GM12878 (cell line): ENCODE measurements around the gene PACS1. TPM values are rescaled to one million over a fixed set of nuclear protein-coding genes. Genes with fewer than 3 reads are reported as not detected.

ENCODE experiments used
- ATAC-seq: fragments of 200-7000 bp; cut with Tn5 transposase; 3 replicates; pipeline ENCODE4 v1.9.1; 2020; ENCODE audit warnings: mild to moderate bottlenecking, moderate library complexity
- BruUV-seq: library from RNA; stranded (reverse); fragments of 400-500 nt; replicated peaks from 2 replicates; lab custom pipeline; 2021; lab: Mats Ljungman, UMichigan
- CTCF ChIA-PET: fragments of 300-600 bp; sonication (Branson Sonifier 250); formaldehyde crosslinking; extraction: SDS; loops from one replicate; lab custom pipeline; 2021; ENCODE audit warnings: inconsistent platforms; lab: Yijun Ruan, JAX
- POLR2A ChIA-PET: fragments of 350-600 bp; formaldehyde crosslinking; extraction: SDS; loops from one replicate; lab custom pipeline; 2021; ENCODE audit warnings: inconsistent platforms; lab: Charles Lee
- RAD21 ChIA-PET: fragments of 300-600 bp; sonication (Branson Sonifier 250); formaldehyde crosslinking; loops from one replicate; lab custom pipeline; 2023; ENCODE audit warnings: antibody characterized with exemption; ENCODE audit not compliant: unreplicated experiment; lab: Charles Lee
- SMC1A ChIA-PET: fragments of 300-600 bp; sonication (Branson Sonifier 250); formaldehyde crosslinking; loops from one replicate; lab custom pipeline; 2023; ENCODE audit not compliant: unreplicated experiment, uncharacterized antibody; lab: Charles Lee
- DNase-seq: peaks from one replicate; pipeline ENCODE4 v3.0.0-alpha.2; 2011; ENCODE audit warnings: low read depth, low spot score
- FAIRE-seq: peaks from 3 replicates; lab custom pipeline; 2011; peaks lifted over from hg19 to GRCh38; lab: Jason Lieb, UNC
- H2AFZ ChIP-seq: 2 replicates; pipeline ENCODE4 v1.6.0; 2011; ENCODE audit warnings: low read depth, low read length, control low read depth; ENCODE audit not compliant: control insufficient read depth
- H3K27ac ChIP-seq: 2 replicates; pipeline ENCODE4 v1.5.1; 2011; ENCODE audit warnings: control low read depth; ENCODE audit not compliant: control insufficient read depth, insufficient read depth
- H3K27me3 ChIP-seq, 2 experiments: replicated peaks in 1 of 2; 2 replicates each; pipeline versions ENCODE4 v1.6.0 to v1.6.1; 2011; ENCODE audit warnings: low read length in 1 of 2; ENCODE audit not compliant: control insufficient read depth in 2 of 2, insufficient read depth in 2 of 2
- H3K36me3 ChIP-seq, 2 experiments: 2 replicates each; pipeline ENCODE4 v1.5.1; 2011; ENCODE audit warnings: low read length in 1 of 2; ENCODE audit not compliant: control insufficient read depth in 2 of 2, insufficient read depth in 2 of 2
- H3K4me1 ChIP-seq: 2 replicates; pipeline ENCODE4 v1.6.1; 2011; ENCODE audit warnings: mild to moderate bottlenecking, low read length, moderate library complexity, mixed read lengths; ENCODE audit not compliant: control insufficient read depth, insufficient read depth
- H3K4me2 ChIP-seq: 2 replicates; pipeline ENCODE4 v1.6.0; 2011; ENCODE audit warnings: control low read depth; ENCODE audit not compliant: control insufficient read depth, insufficient read depth
- H3K4me3 ChIP-seq: fragments of 200-600 bp; sonication (generic); 2 replicates; pipeline ENCODE4 v1.5.1; 2016
- H3K79me2 ChIP-seq: 2 replicates; pipeline ENCODE4 v1.6.0; 2011; ENCODE audit warnings: low read length; ENCODE audit not compliant: control insufficient read depth, insufficient read depth
- H3K9ac ChIP-seq: 2 replicates; pipeline ENCODE4 v1.8.0; 2011; ENCODE audit warnings: low read length, control low read depth, mixed read lengths; ENCODE audit not compliant: control insufficient read depth, insufficient read depth
- H3K9me3 ChIP-seq: replicated peaks from 3 replicates; pipeline ENCODE4 v1.5.1; 2011; ENCODE audit warnings: mild to moderate bottlenecking, low read length; ENCODE audit not compliant: control insufficient read depth, insufficient read depth
- H4K20me1 ChIP-seq: 2 replicates; pipeline ENCODE4 v1.6.0; 2011; ENCODE audit not compliant: control insufficient read depth, insufficient read depth
- CBX5 ChIP-seq: sonication (generic); IDR thresholded peaks from 2 replicates; pipeline ENCODE4 v1.6.1; 2016; ENCODE audit warnings: low read depth, moderate library complexity, mild to moderate bottlenecking, inconsistent platforms
- JUND ChIP-seq: IDR thresholded peaks from 2 replicates; pipeline ENCODE4 v1.6.1; 2012; ENCODE audit warnings: low read depth, mild to moderate bottlenecking, low read length, improper control_type of control experiment, moderate library complexity
- PAX8 ChIP-seq: fragments of 450-650 bp; IDR thresholded peaks from 2 replicates; pipeline ENCODE4 v1.6.1; 2017; ENCODE audit warnings: mild to moderate bottlenecking, moderate library complexity
- POLR2A ChIP-seq: IDR thresholded peaks from 2 replicates; pipeline ENCODE4 v1.6.1; 2011; ENCODE audit warnings: low read depth, mild to moderate bottlenecking, low read length
- STAT3 ChIP-seq: IDR thresholded peaks from 2 replicates; pipeline ENCODE4 v1.6.1; 2011; ENCODE audit warnings: low read depth, low read length, improper control_type of control experiment
- WGBS: methylation state at CpG from one replicate; pipeline ENCODE4 v1.1.6; 2016; ENCODE audit warnings: low lambda C conversion rate; ENCODE audit not compliant: insufficient replicate concordance, insufficient coverage; ENCODE audit errors: missing lambda C conversion rate; 5-methylcytosine and 5-hydroxymethylcytosine counted together
- in situ Hi-C: fragments of 300-500 bp; cut with MboI; formaldehyde crosslinking; loops from 9 replicates; pipeline ENCODE4 v1.14.3; 2018; ENCODE audit warnings: mixed read lengths
- intact Hi-C: fragments of 100-400 bp; cut with micrococcal nuclease; formaldehyde crosslinking; loops from one replicate; pipeline ENCODE4 v1.14.2; 2022; ENCODE audit not compliant: unreplicated experiment
- polyA plus RNA-seq, 11 experiments: library from polyadenylated mRNA; depleted of rRNA in 4 of 11; unstranded in 6 of 11; stranded (reverse) in 5 of 11; fragments of >200 nt; fragmentation: Nextera tagmentation in 4 of 11; fragmentation: Illumina TruSeq in 1 of 11; extraction: Ambion mirVana in 4 of 11; extraction: Trizol in 1 of 11; gene quantifications; 1 replicate in 1 of 11; 2 replicates in 10 of 11; pipeline versions ENCODE4 v1.2.1 to v1.2.3, GENCODE V29; 2011 to 2016; ENCODE audit warnings: inconsistent platforms in 2 of 11, missing spikeins in 2 of 11, low read depth in 1 of 11
- total RNA-seq, 4 experiments: library from RNA; depleted of rRNA in 3 of 4; stranded (reverse); fragments of >200 nt in 3 of 4; fragmentation: Illumina TruSeq in 1 of 4; extraction: Trizol in 1 of 4; gene quantifications; 2 replicates each; pipeline versions ENCODE4 v1.2.1 to v1.2.3, GENCODE V29; 2013 to 2021
- TF ChIP-seq, protein P1 (sequence below): IDR thresholded peaks from 2 replicates; pipeline ENCODE4 v1.6.1; 2011; ENCODE audit warnings: borderline replicate concordance, low read depth, mild to moderate bottlenecking, moderate library complexity, mixed read lengths, low read length; ENCODE audit not compliant: insufficient read depth; ENCODE audit errors: extremely low read length
- TF ChIP-seq, protein P2 (sequence below): IDR thresholded peaks from 2 replicates; pipeline ENCODE4 v1.6.1; 2012; ENCODE audit warnings: low read depth, low read length, improper control_type of control experiment

Gene PACS1
- total and polyA plus RNA-seq, 10 of the 15 experiments (the other 5 are each of a cell fraction or from before 2014, with no cell fraction given), result 1.1 to 74.3 (median 17.9) TPM

GRCh38 chr11:66263231-66263630 is 193.2 kb downstream of the PACS1 start:
- Histone ChIP-seq H3K9ac (no peak overlapping the region), H3K27ac (no peak overlapping the region), H3K79me2 (peaks cover 13% of the 10 kb centered on the region), H3K4me1 (peaks cover 14% of the 10 kb centered on the region), H3K27me3 (no peaks in the 10 kb centered on the region), H3K4me3 (no peak overlapping the region)
- ChIA-PET RAD21 (no interaction called here), CTCF (no interaction called here), POLR2A (interaction anchor here (0.6 kb wide), 1 partner anchor 40 kb away, joined by 3 read pairs; no protein-coding TSS in a partner anchor), SMC1A (no interaction called here)
- no peak for ATAC-seq
- 100% methylated on average over 4 of the region's 4 CpGs for WGBS
- TF ChIP-seq JUND, result no peak
- TF ChIP-seq, protein P1, sequence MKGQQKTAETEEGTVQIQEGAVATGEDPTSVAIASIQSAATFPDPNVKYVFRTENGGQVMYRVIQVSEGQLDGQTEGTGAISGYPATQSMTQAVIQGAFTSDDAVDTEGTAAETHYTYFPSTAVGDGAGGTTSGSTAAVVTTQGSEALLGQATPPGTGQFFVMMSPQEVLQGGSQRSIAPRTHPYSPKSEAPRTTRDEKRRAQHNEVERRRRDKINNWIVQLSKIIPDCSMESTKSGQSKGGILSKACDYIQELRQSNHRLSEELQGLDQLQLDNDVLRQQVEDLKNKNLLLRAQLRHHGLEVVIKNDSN, result no peak
- no peak for TF ChIP-seq CBX5
- TF ChIP-seq POLR2A, result 0 out of 2 replicates have a peak, but pooled peaks have one; percentile 39
- no peak for TF ChIP-seq STAT3
- no peak for TF ChIP-seq PAX8
- TF ChIP-seq, protein P2, sequence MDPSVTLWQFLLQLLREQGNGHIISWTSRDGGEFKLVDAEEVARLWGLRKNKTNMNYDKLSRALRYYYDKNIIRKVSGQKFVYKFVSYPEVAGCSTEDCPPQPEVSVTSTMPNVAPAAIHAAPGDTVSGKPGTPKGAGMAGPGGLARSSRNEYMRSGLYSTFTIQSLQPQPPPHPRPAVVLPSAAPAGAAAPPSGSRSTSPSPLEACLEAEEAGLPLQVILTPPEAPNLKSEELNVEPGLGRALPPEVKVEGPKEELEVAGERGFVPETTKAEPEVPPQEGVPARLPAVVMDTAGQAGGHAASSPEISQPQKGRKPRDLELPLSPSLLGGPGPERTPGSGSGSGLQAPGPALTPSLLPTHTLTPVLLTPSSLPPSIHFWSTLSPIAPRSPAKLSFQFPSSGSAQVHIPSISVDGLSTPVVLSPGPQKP, result no peak
- TF ChIP-seq, all 136 proteins: peak for 1
- Histone ChIP-seq H2AFZ (no peak overlapping the region), H3K36me3 (peaks cover 11 to 33% of the 10 kb centered on the region in 2 experiments), H4K20me1 (no peaks in the 10 kb centered on the region), H3K9me3 (no peaks in the 10 kb centered on the region), H3K4me2 (no peak overlapping the region)
- intact Hi-C loops, result no loop called here
- in situ Hi-C loops, result no loop called here
- FAIRE-seq (no peak), DNase-seq (no peak)
- no TSS peak for BruUV-seq
